GM18909 (cell line): ENCODE data around the gene EDDM3A.

Experiments
- ATAC-seq: cut with Tn5 transposase; IDR thresholded peaks from one replicate; pipeline ENCODE4 v1.9.1; 2021; ENCODE audit warnings: mild to moderate bottlenecking; ENCODE audit not compliant: unreplicated experiment, poor library complexity

EDDM3A gene

GRCh38 chr14:20782280-20782890, 36.7 kb downstream of the EDDM3A start:
- peak; percentile 67 for ATAC-seq

- ATAC-seq = no peak
Measured at GRCh38 chr14:20787025-20787424, 41.3 kb downstream of the EDDM3A start.

GRCh38 chr14:20789230-20789813, 43.6 kb downstream of the EDDM3A start:
- ATAC-seq = no peak

GRCh38 chr14:20790464-20791116, 44.9 kb downstream of the EDDM3A start:
- no peak for ATAC-seq

- no peak for ATAC-seq
Measured at GRCh38 chr14:20791187-20791586, 45.5 kb downstream of the EDDM3A start.

GRCh38 chr14:20791597-20791996, 45.9 kb downstream of the EDDM3A start:
- no peak for ATAC-seq

- no peak for ATAC-seq
Measured at GRCh38 chr14:20792556-20792955, 46.9 kb downstream of the EDDM3A start.

- no peak for ATAC-seq
Measured at GRCh38 chr14:20794644-20795369, 49.1 kb downstream of the EDDM3A start.

GRCh38 chr14:20797164-20797563, 51.5 kb downstream of the EDDM3A start:
- no peak for ATAC-seq
